K562 (cell line): Measurements from ENCODE around the gene TMED4. TPM values are rescaled to one million over a fixed set of nuclear protein-coding genes. Genes with fewer than 3 reads are reported as not detected.
A peak's percentile ranks its signal among the peaks of the same experiment; 100 is the strongest.

Experiments
- ARHGAP35 ChIP-seq: fragments of 450-650 bp; IDR thresholded peaks from 2 replicates; pipeline ENCODE4 v1.6.1; 2018; ENCODE audit not compliant: partially characterized antibody
- ATF7 ChIP-seq: fragments of 450-650 bp; IDR thresholded peaks from 2 replicates; pipeline ENCODE4 v1.7.1; 2014; ENCODE audit warnings: mild to moderate bottlenecking, moderate library complexity
- BCL6 ChIP-seq: fragments of 250-450 bp; sonication (Bioruptor Pico); IDR thresholded peaks from 2 replicates; pipeline ENCODE4 v1.4.0; 2020
- CBX3 ChIP-seq, 2 experiments: IDR thresholded peaks; 1 replicate in 1 of 2; 2 replicates in 1 of 2; pipeline ENCODE4 v1.6.1; 2012; ENCODE audit warnings: inconsistent platforms in 2 of 2, low read length in 2 of 2, borderline replicate concordance in 1 of 2, control low read depth in 1 of 2
- CC2D1A ChIP-seq: fragments of 450-650 bp; IDR thresholded peaks from 2 replicates; pipeline ENCODE4 v1.6.1; 2017; ENCODE audit warnings: mild to moderate bottlenecking
- CREB1 ChIP-seq, 2 experiments: sonication (generic) in 1 of 2; formaldehyde crosslinking in 1 of 2; IDR thresholded peaks; 2 replicates each; pipeline versions ENCODE4 v1.6.1 to v1.8.0; 2012 to 2022; ENCODE audit warnings: inconsistent platforms in 1 of 2, mild to moderate bottlenecking in 1 of 2, missing genetic modification reagents in 1 of 2, moderate library complexity in 1 of 2
- E2F3 ChIP-seq: fragments of 250-450 bp; sonication (Bioruptor Pico); IDR thresholded peaks from 2 replicates; pipeline ENCODE4 v1.4.0; 2020; ENCODE audit warnings: mild to moderate bottlenecking
- FOXP1 ChIP-seq: sonication (generic); formaldehyde crosslinking; IDR thresholded peaks from 2 replicates; pipeline ENCODE4 v1.8.0; 2022; ENCODE audit warnings: mild to moderate bottlenecking, missing genetic modification reagents
- HDAC1 ChIP-seq, 2 experiments: fragments of 450-650 bp; IDR thresholded peaks; 2 replicates each; pipeline ENCODE4 v1.6.1; 2016 to 2017; ENCODE audit warnings: inconsistent platforms in 1 of 2, mild to moderate bottlenecking in 1 of 2, moderate library complexity in 1 of 2
- KDM1A ChIP-seq, 2 experiments: fragments of 450-650 bp; IDR thresholded peaks; 2 replicates each; pipeline ENCODE4 v1.6.1; 2016; ENCODE audit warnings: mild to moderate bottlenecking in 2 of 2
- KLF10 ChIP-seq: fragments of 250-450 bp; sonication (Bioruptor Pico); IDR thresholded peaks from 2 replicates; pipeline ENCODE4 v1.6.1; 2021; ENCODE audit warnings: matching md5 sums
- MAFG ChIP-seq: fragments of 450-650 bp; conservative IDR thresholded peaks from 2 replicates; pipeline ENCODE4 v1.6.1; 2016; ENCODE audit warnings: missing genetic modification characterization, missing compliant biosample characterization
- POLR2H ChIP-seq: IDR thresholded peaks from 2 replicates; pipeline ENCODE4 v1.6.1; 2016; ENCODE audit warnings: missing genetic modification characterization, low read depth, mild to moderate bottlenecking, control low read depth, missing compliant biosample characterization, moderate library complexity
- POU5F1 ChIP-seq: fragments of 150-350 bp; IDR thresholded peaks from 2 replicates; pipeline ENCODE4 v1.6.1; 2014; ENCODE audit warnings: borderline replicate concordance, low read length, low read depth, mild to moderate bottlenecking; ENCODE audit not compliant: partially characterized antibody
- STAT5A ChIP-seq: IDR thresholded peaks from 2 replicates; pipeline ENCODE4 v1.6.1; 2012; ENCODE audit warnings: low read length, inconsistent platforms, borderline replicate concordance
- TAF1 ChIP-seq: IDR thresholded peaks from 2 replicates; pipeline ENCODE4 v1.6.1; 2011; ENCODE audit warnings: mild to moderate bottlenecking, low read length, moderate library complexity; ENCODE audit not compliant: insufficient read depth, control insufficient read depth, severe bottlenecking; ENCODE audit errors: extremely low read depth
- TEAD1 ChIP-seq, 2 experiments: fragments of 450-650 bp in 1 of 2; sonication (generic) in 1 of 2; formaldehyde crosslinking; IDR thresholded peaks; 2 replicates each; pipeline versions ENCODE4 v1.4.0 to v1.8.0; 2020 to 2022; ENCODE audit warnings: mild to moderate bottlenecking in 2 of 2, missing genetic modification reagents in 1 of 2
- ZNF77 ChIP-seq: fragments of 250-450 bp; sonication (Bioruptor Pico); IDR thresholded peaks from 2 replicates; pipeline ENCODE4 v1.5.0; 2020
- ZNF780A ChIP-seq: fragments of 250-450 bp; sonication (Bioruptor Pico); IDR thresholded peaks from 2 replicates; pipeline ENCODE4 v1.5.0; 2021; ENCODE audit warnings: mild to moderate bottlenecking
- ZNF785 ChIP-seq: fragments of 250-450 bp; sonication (Bioruptor Pico); IDR thresholded peaks from 2 replicates; pipeline ENCODE4 v1.4.0; 2020; ENCODE audit warnings: mild to moderate bottlenecking
- polyA plus RNA-seq, 8 experiments: library from polyadenylated mRNA; depleted of rRNA in 4 of 8; stranded (reverse) in 5 of 8; unstranded in 3 of 8; fragments of >200 nt; fragmentation: Nextera tagmentation in 2 of 8; fragmentation: Illumina TruSeq in 1 of 8; extraction: Ambion mirVana in 2 of 8; extraction: Trizol in 1 of 8; gene quantifications; 2 replicates each; pipeline versions ENCODE4 v1.2.1 to v1.2.3, GENCODE V29; 2011 to 2014; ENCODE audit warnings: inconsistent platforms in 1 of 8, missing spikeins in 1 of 8
- total RNA-seq, 7 experiments: library from RNA; depleted of rRNA in 6 of 7; stranded (reverse); fragments of >200 nt in 6 of 7; fragmentation: Illumina TruSeq in 2 of 7; extraction: Trizol in 2 of 7; gene quantifications; 2 replicates each; pipeline versions ENCODE4 v1.2.1 to v1.2.3, GENCODE V29; 2011 to 2021; ENCODE audit warnings: low replicate concordance in 1 of 7
- TF ChIP-seq, protein P1 (sequence below): fragments of 450-650 bp; IDR thresholded peaks from one replicate; pipeline ENCODE4 v1.6.1; 2018; ENCODE audit warnings: mild to moderate bottlenecking, moderate library complexity; ENCODE audit not compliant: partially characterized antibody
- TF ChIP-seq, protein P2 (sequence below): fragments of 450-650 bp; formaldehyde crosslinking; IDR thresholded peaks from 2 replicates; pipeline ENCODE4 v1.4.0; 2022; ENCODE audit warnings: missing genetic modification characterization
- TF ChIP-seq, protein P3 (sequence below): fragments of 250-450 bp; sonication (Bioruptor Pico); IDR thresholded peaks from 2 replicates; pipeline ENCODE4 v1.9.0; 2021; ENCODE audit warnings: mild to moderate bottlenecking, inconsistent platforms

TMED4 gene
- total and polyA plus RNA-seq, 9 of the 15 experiments (the other 6 are each of a cell fraction or from before 2014, with no cell fraction given): 20.3 to 64.0 (median 42.1) TPM

DNA sequence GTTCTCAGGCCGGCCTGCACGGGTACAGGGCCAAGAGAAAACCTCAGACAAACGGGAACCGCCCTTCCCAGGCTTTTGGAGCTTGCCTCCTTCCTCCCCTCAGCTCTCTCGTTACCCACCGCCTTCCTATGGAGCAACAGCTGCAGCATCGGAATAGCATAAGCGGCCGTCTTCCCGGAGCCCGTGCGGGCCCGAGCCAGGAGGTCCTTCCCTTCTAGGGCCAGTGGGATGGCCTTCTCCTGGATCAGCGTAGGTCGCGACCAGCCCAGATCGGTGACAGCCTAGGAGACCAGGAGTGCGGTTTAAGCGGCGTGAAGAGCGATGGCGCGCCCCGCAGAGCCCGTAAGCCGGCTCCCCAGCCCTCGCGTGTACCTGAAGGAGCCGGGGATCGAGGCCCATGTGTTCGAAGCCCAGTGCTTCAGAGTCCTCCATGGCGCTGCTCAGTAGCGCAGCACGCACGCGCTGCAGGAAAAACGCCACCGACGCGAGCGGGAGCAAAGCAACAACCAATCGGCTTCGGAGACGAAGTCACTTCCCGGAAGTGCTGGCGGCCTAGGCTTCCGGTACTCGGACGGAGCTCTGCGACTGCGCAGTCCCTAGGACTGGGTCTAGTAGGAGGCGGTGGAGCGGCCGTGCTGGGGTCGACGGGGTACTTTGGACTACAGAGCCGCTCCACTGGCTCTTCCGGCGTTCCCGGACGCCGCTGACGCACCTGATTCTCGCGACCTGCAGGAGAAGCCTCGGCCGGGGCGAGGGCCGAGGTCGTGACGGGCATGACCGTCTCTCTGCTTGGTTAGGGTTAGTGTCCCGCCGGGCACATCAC, 8.4 kb downstream of the TMED4 start, which contains the start of gene DDX56 (continued):
- TF ChIP-seq KLF10 (CRISPR knock-in tag) (no peak), POLR2H (tag) (peak; percentile 82), ZNF785 (CRISPR knock-in tag) (no peak), BCL6 (CRISPR knock-in tag) (no peak), MAFG (tag) (no peak), TEAD1 (CRISPR knock-in tag; IDR thresholded peaks at IDR 0.05) (peak in 1 of 2 experiments; percentile 84; a peak in 1 of 4 replicates), POU5F1 (peak; percentile 51), ZNF780A (CRISPR knock-in tag) (no peak), ARHGAP35 (no peak), FOXP1 (CRISPR knock-in tag) (peak; percentile 79; the same call in 1 of the 2 replicates), CREB1 (IDR thresholded peaks at IDR 0.05) (peak; percentile 70), CREB1 (CRISPR knock-in tag; IDR thresholded peaks at IDR 0.05) (peak; percentile 78), STAT5A (no peak), E2F3 (CRISPR knock-in tag) (0 out of 2 replicates have a peak, but pooled peaks have one; percentile 43), ZNF77 (no peak), KDM1A (IDR thresholded peaks at IDR 0.05) (no peak), CC2D1A (peak; percentile 97; the same call in 1 of the 2 replicates), HDAC1 (IDR thresholded peaks at IDR 0.05) (peak in 1 of 2 experiments; percentile 91; a peak in 2 of 4 replicates), CBX3 (IDR thresholded peaks at IDR 0.05; ENCODE audit: borderline replicate concordance in 1 of 2, low read length in 2 of 2) (peak in 1 of 2 experiments; percentile 91; a peak in 2 of 3 replicates), TAF1 (peak; percentile 82), ATF7 (peak; percentile 68; the same call in 1 of the 2 replicates)
- TF ChIP-seq, protein P1, sequence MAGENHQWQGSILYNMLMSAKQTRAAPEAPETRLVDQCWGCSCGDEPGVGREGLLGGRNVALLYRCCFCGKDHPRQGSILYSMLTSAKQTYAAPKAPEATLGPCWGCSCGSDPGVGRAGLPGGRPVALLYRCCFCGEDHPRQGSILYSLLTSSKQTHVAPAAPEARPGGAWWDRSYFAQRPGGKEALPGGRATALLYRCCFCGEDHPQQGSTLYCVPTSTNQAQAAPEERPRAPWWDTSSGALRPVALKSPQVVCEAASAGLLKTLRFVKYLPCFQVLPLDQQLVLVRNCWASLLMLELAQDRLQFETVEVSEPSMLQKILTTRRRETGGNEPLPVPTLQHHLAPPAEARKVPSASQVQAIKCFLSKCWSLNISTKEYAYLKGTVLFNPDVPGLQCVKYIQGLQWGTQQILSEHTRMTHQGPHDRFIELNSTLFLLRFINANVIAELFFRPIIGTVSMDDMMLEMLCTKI: no peak
- TF ChIP-seq, protein P2, sequence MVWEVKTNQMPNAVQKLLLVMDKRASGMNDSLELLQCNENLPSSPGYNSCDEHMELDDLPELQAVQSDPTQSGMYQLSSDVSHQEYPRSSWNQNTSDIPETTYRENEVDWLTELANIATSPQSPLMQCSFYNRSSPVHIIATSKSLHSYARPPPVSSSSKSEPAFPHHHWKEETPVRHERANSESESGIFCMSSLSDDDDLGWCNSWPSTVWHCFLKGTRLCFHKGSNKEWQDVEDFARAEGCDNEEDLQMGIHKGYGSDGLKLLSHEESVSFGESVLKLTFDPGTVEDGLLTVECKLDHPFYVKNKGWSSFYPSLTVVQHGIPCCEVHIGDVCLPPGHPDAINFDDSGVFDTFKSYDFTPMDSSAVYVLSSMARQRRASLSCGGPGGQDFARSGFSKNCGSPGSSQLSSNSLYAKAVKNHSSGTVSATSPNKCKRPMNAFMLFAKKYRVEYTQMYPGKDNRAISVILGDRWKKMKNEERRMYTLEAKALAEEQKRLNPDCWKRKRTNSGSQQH: no peak
- TF ChIP-seq, protein P3, sequence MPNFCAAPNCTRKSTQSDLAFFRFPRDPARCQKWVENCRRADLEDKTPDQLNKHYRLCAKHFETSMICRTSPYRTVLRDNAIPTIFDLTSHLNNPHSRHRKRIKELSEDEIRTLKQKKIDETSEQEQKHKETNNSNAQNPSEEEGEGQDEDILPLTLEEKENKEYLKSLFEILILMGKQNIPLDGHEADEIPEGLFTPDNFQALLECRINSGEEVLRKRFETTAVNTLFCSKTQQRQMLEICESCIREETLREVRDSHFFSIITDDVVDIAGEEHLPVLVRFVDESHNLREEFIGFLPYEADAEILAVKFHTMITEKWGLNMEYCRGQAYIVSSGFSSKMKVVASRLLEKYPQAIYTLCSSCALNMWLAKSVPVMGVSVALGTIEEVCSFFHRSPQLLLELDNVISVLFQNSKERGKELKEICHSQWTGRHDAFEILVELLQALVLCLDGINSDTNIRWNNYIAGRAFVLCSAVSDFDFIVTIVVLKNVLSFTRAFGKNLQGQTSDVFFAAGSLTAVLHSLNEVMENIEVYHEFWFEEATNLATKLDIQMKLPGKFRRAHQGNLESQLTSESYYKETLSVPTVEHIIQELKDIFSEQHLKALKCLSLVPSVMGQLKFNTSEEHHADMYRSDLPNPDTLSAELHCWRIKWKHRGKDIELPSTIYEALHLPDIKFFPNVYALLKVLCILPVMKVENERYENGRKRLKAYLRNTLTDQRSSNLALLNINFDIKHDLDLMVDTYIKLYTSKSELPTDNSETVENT (CRISPR knock-in tag): 0 out of 2 replicates have a peak, but pooled peaks have one; percentile 39
